ENCODE results near the gene KRTAP19-2.

KRTAP19-2 gene

DNA sequence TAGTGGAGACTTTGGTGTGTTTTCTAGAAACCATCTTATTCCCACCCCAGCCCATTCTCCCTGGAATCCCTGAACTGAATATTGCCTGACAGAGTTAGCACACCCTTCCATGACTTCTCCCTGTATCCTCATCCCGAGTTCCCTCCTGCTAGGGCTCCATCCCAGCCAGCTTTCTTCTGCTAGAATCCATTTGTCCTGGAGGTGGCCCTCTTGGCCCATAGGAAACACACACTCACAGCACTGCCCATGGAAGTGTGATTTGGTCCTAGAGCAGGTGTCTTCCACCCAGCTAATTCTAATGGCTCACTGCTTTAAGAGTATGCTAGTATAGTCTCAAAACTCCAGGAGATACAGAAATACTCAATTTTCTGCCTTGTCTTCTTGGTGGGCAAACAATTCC, 43.0 kb downstream of the KRTAP19-2 start:
- no peaks in the 10 kb centered on the region for H3K9me3 Mint-ChIP-seq
- no peak overlapping the region for H3K4me3 Mint-ChIP-seq
- no peak for ATAC-seq
- no peak for DNase-seq
- H3K27ac Mint-ChIP-seq: peak overlapping the region in 1 of 2 donors; percentile 90
- H3K4me1 Mint-ChIP-seq: no peaks in the 10 kb centered on the region
- no peaks in the 10 kb centered on the region for H3K27me3 Mint-ChIP-seq

DNA sequence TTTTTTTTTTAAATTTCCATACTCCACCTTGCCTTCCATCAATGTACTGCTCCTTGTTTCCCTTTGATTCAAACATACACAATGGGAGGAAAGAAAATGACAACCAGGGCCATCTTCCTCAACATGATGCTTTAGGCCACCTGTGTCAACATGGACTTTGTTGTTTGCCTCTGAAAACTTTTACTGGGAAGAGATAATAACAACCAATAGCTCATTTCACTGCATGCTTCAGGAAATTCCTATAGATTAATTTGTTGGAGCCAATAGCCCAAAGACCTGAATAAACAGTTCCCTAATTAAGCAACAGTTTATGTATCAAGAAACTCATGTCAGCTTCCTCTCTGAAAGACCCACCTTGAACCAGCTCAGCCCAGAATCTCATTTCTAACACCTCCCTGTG, 44.0 kb downstream of the KRTAP19-2 start:
- DNase-seq (no peak), ATAC-seq (no peak)
- Mint-ChIP-seq H3K27ac (peak overlapping the region in 1 of 2 donors; percentile 55), H3K9me3 (no peaks in the 10 kb centered on the region), H3K27me3 (no peaks in the 10 kb centered on the region), H3K4me3 (no peak overlapping the region), H3K4me1 (no peaks in the 10 kb centered on the region)

- Mint-ChIP-seq H3K4me3 (no peak within 1 kb of the TSS), H3K27ac (no peak within 1 kb of the TSS), H3K27me3 (peaks cover 13% of the 10 kb centered on the region), H3K4me1 (no peaks in the 10 kb centered on the region), H3K9me3 (no peaks in the 10 kb centered on the region)
- ATAC-seq: no peak
- DNase-seq: no peak
Measured at GRCh38 chr21:30439975-30440374, 47.3 kb downstream of the KRTAP19-2 start, which contains the start of gene KRTAP15-1. Gene KRTAP15-1 (plus strand): TSS chr21:30440275. CDS start chr21:30440328, 53 bp downstream.

All from stimulated activated naive CD8-positive, alpha-beta T cell treated with anti-CD3 and anti-CD28 coated beads, Interleukin-15, amount 100 ng/mL, for 72 hours (primary cell).